Nephron progenitor cell (in vitro differentiated cells): ENCODE data around the gene GABPA.

ENCODE experiments used
- DNase-seq: peaks from one replicate; pipeline ENCODE4 v3.0.0; 2021
- H3K27ac Mint-ChIP-seq: 2 replicates; pipeline ENCODE4 v1.8.0; 2021; ENCODE audit warnings: mild to moderate bottlenecking, moderate library complexity, mixed read lengths
- H3K27me3 Mint-ChIP-seq: 2 replicates; pipeline ENCODE4 v1.8.0; 2021; ENCODE audit warnings: mild to moderate bottlenecking, low read depth, mixed read lengths; ENCODE audit not compliant: poor library complexity
- H3K36me3 Mint-ChIP-seq: 2 replicates; pipeline ENCODE4 v1.8.0; 2021; ENCODE audit warnings: low read depth, mixed read lengths
- H3K4me1 Mint-ChIP-seq: 2 replicates; pipeline ENCODE4 v1.8.0; 2021; ENCODE audit warnings: mixed read lengths
- H3K4me3 Mint-ChIP-seq: 2 replicates; pipeline ENCODE4 v1.8.0; 2021; ENCODE audit warnings: mild to moderate bottlenecking, moderate library complexity, mixed read lengths
- H3K9me3 Mint-ChIP-seq: 2 replicates; pipeline ENCODE4 v1.8.0; 2021; ENCODE audit warnings: mild to moderate bottlenecking, moderate library complexity, mixed read lengths
- CTCF ChIP-seq: fragments of 200-600 bp; sonication (generic); IDR thresholded peaks from 2 replicates; pipeline ENCODE4 v1.5.0; 2021; ENCODE audit warnings: antibody characterized with exemption

GABPA gene

GRCh38 chr21:25734654-25734903, 193 bp upstream of the GABPA start:
- no peak for TF ChIP-seq CTCF
- H3K4me3 Mint-ChIP-seq = peak overlapping the region; percentile 99
- DNase-seq = no peak
- H3K4me1 Mint-ChIP-seq = peaks cover 36% of the 10 kb centered on the region
- H3K27ac Mint-ChIP-seq = peak overlapping the region; percentile 100
- peaks cover 6% of the 10 kb centered on the region for H3K27me3 Mint-ChIP-seq
- peaks cover 19% of the 10 kb centered on the region for H3K36me3 Mint-ChIP-seq
- no peaks in the 10 kb centered on the region for H3K9me3 Mint-ChIP-seq

- Mint-ChIP-seq H3K4me3 (peak overlapping the region; percentile 99), H3K4me1 (peaks cover 36% of the 10 kb centered on the region), H3K9me3 (no peaks in the 10 kb centered on the region), H3K27ac (peak overlapping the region; percentile 99), H3K27me3 (peaks cover 6% of the 10 kb centered on the region), H3K36me3 (peaks cover 13% of the 10 kb centered on the region)
- DNase-seq = no peak
- TF ChIP-seq CTCF = no peak
Measured at GRCh38 chr21:25735646-25736597, 1.1 kb downstream of the GABPA start.

GRCh38 chr21:25737421-25737820, 2.6 kb downstream of the GABPA start:
- H3K27ac Mint-ChIP-seq = peak overlapping the region; percentile 99
- peak overlapping the region; percentile 99 for H3K4me3 Mint-ChIP-seq
- H3K36me3 Mint-ChIP-seq = peaks cover 15% of the 10 kb centered on the region
- H3K27me3 Mint-ChIP-seq = peaks cover 6% of the 10 kb centered on the region
- H3K4me1 Mint-ChIP-seq = peaks cover 36% of the 10 kb centered on the region
- no peaks in the 10 kb centered on the region for H3K9me3 Mint-ChIP-seq
- TF ChIP-seq CTCF = no peak
- DNase-seq = no peak

GRCh38 chr21:25742900-25743299, 8.1 kb downstream of the GABPA start:
- H3K9me3 Mint-ChIP-seq = no peaks in the 10 kb centered on the region
- DNase-seq = no peak

GRCh38 chr21:25744854-25745253, 10.1 kb downstream of the GABPA start:
- Mint-ChIP-seq H3K4me3 (no peak overlapping the region), H3K27ac (no peak overlapping the region), H3K36me3 (peaks cover 23% of the 10 kb centered on the region), H3K27me3 (no peaks in the 10 kb centered on the region), H3K4me1 (no peaks in the 10 kb centered on the region), H3K9me3 (no peaks in the 10 kb centered on the region)
- no peak for TF ChIP-seq CTCF
- no peak for DNase-seq

More at GRCh38 chr21:25742900-25743299, 8.1 kb downstream of the GABPA start:
- H3K36me3 Mint-ChIP-seq = peaks cover 18% of the 10 kb centered on the region
- H3K4me3 Mint-ChIP-seq = no peak overlapping the region
- no peak for TF ChIP-seq CTCF
- H3K4me1 Mint-ChIP-seq = peaks cover 8% of the 10 kb centered on the region
- H3K27me3 Mint-ChIP-seq = no peaks in the 10 kb centered on the region
- no peak overlapping the region for H3K27ac Mint-ChIP-seq

GRCh38 chr21:25750085-25750484, 15.3 kb downstream of the GABPA start:
- H3K4me1 Mint-ChIP-seq = peaks cover 9% of the 10 kb centered on the region
- peaks cover 29% of the 10 kb centered on the region for H3K36me3 Mint-ChIP-seq
- no peak overlapping the region for H3K4me3 Mint-ChIP-seq
- H3K27ac Mint-ChIP-seq = peak overlapping the region; percentile 88
- no peaks in the 10 kb centered on the region for H3K27me3 Mint-ChIP-seq
- no peak for TF ChIP-seq CTCF
- no peaks in the 10 kb centered on the region for H3K9me3 Mint-ChIP-seq
- DNase-seq = peak; percentile 5
